OCI-LY3 (cell line): ENCODE measurements around the gene ENGASE.
"Not testable (repeated sequence)": the region's sequence is repeated elsewhere in the genome, so short reads cannot be mapped to it uniquely, and the experiment has no call there.

ENCODE experiments used
- EZH2phosphoT487 ChIP-seq: fragments of 200-600 bp; shearing (Covaris generic); IDR thresholded peaks from 2 replicates; pipeline ENCODE4 v1.6.1; 2018; ENCODE audit warnings: antibody characterized with exemption, mixed run types, low read depth
- TF ChIP-seq, protein P1 (sequence below): fragments of 200-600, 300-600 bp; sonication (generic); IDR thresholded peaks from 2 replicates; pipeline ENCODE4 v1.5.1; 2014; ENCODE audit warnings: antibody characterized with exemption, low read length, low read depth

DNA sequence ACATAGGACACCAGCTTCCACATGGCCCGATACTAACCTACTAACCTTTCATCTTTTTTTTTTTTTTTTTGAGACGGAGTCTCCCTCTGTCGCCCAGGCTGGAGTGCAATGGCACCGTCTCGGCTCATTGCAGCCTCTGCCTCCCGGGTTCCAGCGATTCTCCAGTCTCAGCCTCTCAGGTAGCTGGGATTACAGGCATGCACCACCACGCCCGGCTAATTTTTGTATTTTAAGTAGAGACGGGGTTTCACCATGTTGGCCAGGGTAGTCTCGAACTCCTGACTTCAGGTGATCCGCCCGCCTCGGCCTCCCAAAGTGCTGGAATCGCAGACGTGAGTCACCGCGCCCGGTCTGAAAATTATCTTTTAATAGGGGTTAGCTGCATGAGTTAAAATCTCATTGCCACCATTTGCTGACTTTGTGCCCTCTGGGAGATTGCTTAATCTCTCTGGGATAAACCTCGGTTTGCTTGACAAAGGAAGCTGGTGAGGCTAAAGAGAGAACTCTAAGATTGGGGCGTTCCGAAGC, 439 bp upstream of the ENGASE start:
- TF ChIP-seq, protein P1, sequence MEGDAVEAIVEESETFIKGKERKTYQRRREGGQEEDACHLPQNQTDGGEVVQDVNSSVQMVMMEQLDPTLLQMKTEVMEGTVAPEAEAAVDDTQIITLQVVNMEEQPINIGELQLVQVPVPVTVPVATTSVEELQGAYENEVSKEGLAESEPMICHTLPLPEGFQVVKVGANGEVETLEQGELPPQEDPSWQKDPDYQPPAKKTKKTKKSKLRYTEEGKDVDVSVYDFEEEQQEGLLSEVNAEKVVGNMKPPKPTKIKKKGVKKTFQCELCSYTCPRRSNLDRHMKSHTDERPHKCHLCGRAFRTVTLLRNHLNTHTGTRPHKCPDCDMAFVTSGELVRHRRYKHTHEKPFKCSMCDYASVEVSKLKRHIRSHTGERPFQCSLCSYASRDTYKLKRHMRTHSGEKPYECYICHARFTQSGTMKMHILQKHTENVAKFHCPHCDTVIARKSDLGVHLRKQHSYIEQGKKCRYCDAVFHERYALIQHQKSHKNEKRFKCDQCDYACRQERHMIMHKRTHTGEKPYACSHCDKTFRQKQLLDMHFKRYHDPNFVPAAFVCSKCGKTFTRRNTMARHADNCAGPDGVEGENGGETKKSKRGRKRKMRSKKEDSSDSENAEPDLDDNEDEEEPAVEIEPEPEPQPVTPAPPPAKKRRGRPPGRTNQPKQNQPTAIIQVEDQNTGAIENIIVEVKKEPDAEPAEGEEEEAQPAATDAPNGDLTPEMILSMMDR: not testable (repeated sequence)
- TF ChIP-seq EZH2phosphoT487: not testable (repeated sequence)
